Loucy (cell line): ENCODE measurements around the gene LGALS14.

Source experiments
- H2AFZ ChIP-seq: fragments of 200-600 bp; sonication (generic); 2 replicates; pipeline ENCODE4 v1.6.0; 2016; ENCODE audit warnings: antibody characterized with exemption, mild to moderate bottlenecking, low read length, moderate library complexity
- H3F3A ChIP-seq: fragments of 200-600 bp; 2 replicates; pipeline ENCODE4 v1.6.0; 2016; ENCODE audit warnings: antibody characterized with exemption, low read depth, mild to moderate bottlenecking
- H3K27me3 ChIP-seq: fragments of 200-600 bp; sonication (generic); 2 replicates; pipeline ENCODE4 v1.6.1; 2014; ENCODE audit warnings: low read length, mild to moderate bottlenecking; ENCODE audit not compliant: insufficient read depth, poor library complexity, severe bottlenecking
- H3K36me3 ChIP-seq: fragments of 200-600 bp; sonication (generic); 2 replicates; pipeline ENCODE4 v1.6.1; 2016; ENCODE audit warnings: low read length; ENCODE audit not compliant: insufficient read depth
- H3K4me1 ChIP-seq: fragments of 200-600 bp; sonication (generic); 2 replicates; pipeline ENCODE4 v1.5.1; 2014; ENCODE audit warnings: low read length, mild to moderate bottlenecking; ENCODE audit not compliant: insufficient read depth, poor library complexity, severe bottlenecking
- H3K4me2 ChIP-seq: fragments of 200-600 bp; sonication (generic); 2 replicates; pipeline ENCODE4 v1.6.0; 2014; ENCODE audit warnings: antibody characterized with exemption, low read length, low read depth, mild to moderate bottlenecking; ENCODE audit not compliant: poor library complexity, severe bottlenecking
- H3K4me3 ChIP-seq: fragments of 200-600 bp; sonication (generic); 2 replicates; pipeline ENCODE4 v1.5.1; 2014; ENCODE audit warnings: low read length, mild to moderate bottlenecking, mixed read lengths; ENCODE audit not compliant: poor library complexity, severe bottlenecking
- H3K79me2 ChIP-seq: fragments of 200-600 bp; sonication (generic); 2 replicates; pipeline ENCODE4 v1.6.1; 2014; ENCODE audit warnings: low read length; ENCODE audit not compliant: insufficient read depth
- H3K9ac ChIP-seq: fragments of 200-600 bp; sonication (generic); 2 replicates; pipeline ENCODE4 v1.6.0; 2014; ENCODE audit warnings: mild to moderate bottlenecking, low read depth, low read length, moderate library complexity; ENCODE audit not compliant: poor library complexity, severe bottlenecking
- H3K9me2 ChIP-seq: fragments of 200-600 bp; sonication (generic); replicated peaks from 2 replicates; pipeline ENCODE4 v1.6.1; 2016; ENCODE audit warnings: low read depth, low read length, mixed read lengths
- H3K9me3 ChIP-seq: fragments of 200-600 bp; sonication (generic); 2 replicates; pipeline ENCODE4 v1.6.1; 2014; ENCODE audit warnings: mild to moderate bottlenecking, antibody characterized with exemption, low read length, low read depth; ENCODE audit not compliant: insufficient read depth
- H4K20me1 ChIP-seq: fragments of 200-600 bp; sonication (generic); 2 replicates; pipeline ENCODE4 v1.6.0; 2014; ENCODE audit warnings: antibody characterized with exemption, low read length, mild to moderate bottlenecking; ENCODE audit not compliant: insufficient read depth, poor library complexity, severe bottlenecking
- EZH2phosphoT487 ChIP-seq: fragments of 200-600 bp; IDR thresholded peaks from 2 replicates; pipeline ENCODE4 v1.6.1; 2018; ENCODE audit warnings: antibody characterized with exemption, mild to moderate bottlenecking, moderate library complexity, borderline replicate concordance
- TF ChIP-seq, protein P1 (sequence below): fragments of 200-600 bp; sonication (generic); conservative IDR thresholded peaks from 2 replicates; pipeline ENCODE4 v1.5.1; 2014; ENCODE audit warnings: mild to moderate bottlenecking, antibody characterized with exemption, low read length

LGALS14 gene

DNA sequence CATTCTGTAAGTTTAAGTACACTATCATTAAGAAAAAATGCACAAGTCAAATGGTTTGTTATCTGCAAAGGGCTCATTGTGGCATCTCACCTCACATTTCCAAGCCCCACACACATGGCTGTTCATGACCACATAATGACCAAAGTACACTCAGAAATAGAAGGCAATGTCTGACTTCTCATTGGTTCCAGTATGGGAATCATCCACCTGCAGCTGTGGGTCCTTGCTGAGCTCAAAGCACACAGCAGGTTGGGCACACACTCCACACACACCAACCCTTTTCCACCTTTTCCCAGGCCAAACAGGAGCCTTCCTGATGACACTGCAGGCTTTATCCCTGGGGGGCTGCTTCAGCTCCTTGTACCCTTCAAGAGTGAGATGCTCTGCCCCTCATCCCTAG lies 21.7 kb downstream of the LGALS14 start:
- Histone ChIP-seq H3K4me1 (no peaks in the 10 kb centered on the region), H3K4me2 (no peak overlapping the region), H3K9ac (no peak overlapping the region), H3K9me2 (no peaks in the 10 kb centered on the region), H3K79me2 (no peaks in the 10 kb centered on the region), H3K27me3 (no peaks in the 10 kb centered on the region), H2AFZ (no peak overlapping the region), H3F3A (no peaks in the 10 kb centered on the region), H3K36me3 (no peaks in the 10 kb centered on the region), H4K20me1 (no peaks in the 10 kb centered on the region), H3K9me3 (no peaks in the 10 kb centered on the region), H3K4me3 (no peak overlapping the region)
- no peak for TF ChIP-seq EZH2phosphoT487
- TF ChIP-seq, protein P1, sequence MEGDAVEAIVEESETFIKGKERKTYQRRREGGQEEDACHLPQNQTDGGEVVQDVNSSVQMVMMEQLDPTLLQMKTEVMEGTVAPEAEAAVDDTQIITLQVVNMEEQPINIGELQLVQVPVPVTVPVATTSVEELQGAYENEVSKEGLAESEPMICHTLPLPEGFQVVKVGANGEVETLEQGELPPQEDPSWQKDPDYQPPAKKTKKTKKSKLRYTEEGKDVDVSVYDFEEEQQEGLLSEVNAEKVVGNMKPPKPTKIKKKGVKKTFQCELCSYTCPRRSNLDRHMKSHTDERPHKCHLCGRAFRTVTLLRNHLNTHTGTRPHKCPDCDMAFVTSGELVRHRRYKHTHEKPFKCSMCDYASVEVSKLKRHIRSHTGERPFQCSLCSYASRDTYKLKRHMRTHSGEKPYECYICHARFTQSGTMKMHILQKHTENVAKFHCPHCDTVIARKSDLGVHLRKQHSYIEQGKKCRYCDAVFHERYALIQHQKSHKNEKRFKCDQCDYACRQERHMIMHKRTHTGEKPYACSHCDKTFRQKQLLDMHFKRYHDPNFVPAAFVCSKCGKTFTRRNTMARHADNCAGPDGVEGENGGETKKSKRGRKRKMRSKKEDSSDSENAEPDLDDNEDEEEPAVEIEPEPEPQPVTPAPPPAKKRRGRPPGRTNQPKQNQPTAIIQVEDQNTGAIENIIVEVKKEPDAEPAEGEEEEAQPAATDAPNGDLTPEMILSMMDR: no peak

DNA sequence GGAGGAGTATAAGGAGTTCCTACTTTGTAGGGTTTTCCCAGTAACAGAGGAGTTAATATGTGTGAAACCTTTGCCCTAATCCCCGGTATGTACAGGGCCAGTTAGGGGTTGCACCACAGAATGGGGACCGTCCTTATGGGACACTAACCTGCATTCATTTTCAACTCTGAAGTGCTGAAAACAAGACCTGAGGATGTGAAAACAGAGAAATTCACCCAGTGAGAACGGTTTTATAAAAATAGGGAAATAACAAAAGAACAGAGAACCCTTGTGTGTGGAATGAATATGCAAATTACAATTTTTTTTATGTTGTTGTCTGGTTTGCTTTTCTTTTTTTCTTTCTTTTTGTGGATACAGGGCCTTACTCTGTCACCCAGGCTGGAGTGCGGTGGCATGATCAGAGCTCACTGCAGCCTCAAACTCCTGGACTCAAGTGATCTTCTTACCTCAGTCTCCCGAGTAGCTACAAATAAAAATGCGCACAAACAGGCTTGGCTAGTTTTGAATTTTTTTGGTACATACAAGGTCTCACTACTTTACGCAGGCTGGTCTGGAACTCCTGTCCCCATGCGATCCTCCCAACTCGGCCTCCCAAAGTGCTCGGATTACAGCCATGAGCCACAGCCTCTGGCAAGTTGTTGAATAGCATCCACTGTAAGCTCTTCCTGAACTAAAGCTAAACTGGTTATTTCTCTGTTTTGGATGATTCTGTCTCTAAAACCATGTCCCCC lies 23.0 kb downstream of the LGALS14 start:
- Histone ChIP-seq H3K79me2 (no peaks in the 10 kb centered on the region), H3K9me2 (no peaks in the 10 kb centered on the region), H3F3A (no peaks in the 10 kb centered on the region), H4K20me1 (no peaks in the 10 kb centered on the region), H3K4me2 (no peak overlapping the region), H3K27me3 (no peaks in the 10 kb centered on the region), H3K9me3 (no peaks in the 10 kb centered on the region), H3K4me3 (no peak overlapping the region), H3K36me3 (no peaks in the 10 kb centered on the region), H2AFZ (no peak overlapping the region), H3K4me1 (no peaks in the 10 kb centered on the region), H3K9ac (no peak overlapping the region)
- no peak for TF ChIP-seq EZH2phosphoT487
- TF ChIP-seq, protein P1: no peak

- H3K27me3 ChIP-seq: no peaks in the 10 kb centered on the region
- TF ChIP-seq, protein P1: no peak
- TF ChIP-seq EZH2phosphoT487: no peak
- no peak overlapping the region for H3K9ac ChIP-seq
- H3K4me3 ChIP-seq: no peak overlapping the region
- no peaks in the 10 kb centered on the region for H3K36me3 ChIP-seq
- H3K9me2 ChIP-seq: no peaks in the 10 kb centered on the region
- H3F3A ChIP-seq: no peaks in the 10 kb centered on the region
- H3K4me2 ChIP-seq: no peak overlapping the region
- H3K4me1 ChIP-seq: no peaks in the 10 kb centered on the region
- H2AFZ ChIP-seq: no peak overlapping the region
- no peaks in the 10 kb centered on the region for H3K79me2 ChIP-seq
- H3K9me3 ChIP-seq: no peaks in the 10 kb centered on the region
- no peaks in the 10 kb centered on the region for H4K20me1 ChIP-seq
These were observed 23.8 kb downstream of the LGALS14 start for GRCh38 chr19:39728040-39728439.
